ENCODE results near the gene TET1.
"Not testable (repeated sequence)": the region's sequence is repeated elsewhere in the genome, so short reads cannot be mapped to it uniquely, and the experiment has no call there.

TET1 gene

GRCh38 chr10:68597407-68597806 is 37.3 kb downstream of the TET1 start:
- H3K36me3 ChIP-seq (ENCODE audit: control insufficient read depth, insufficient read depth, low read length) = peaks cover 29% of the 10 kb centered on the region
- no peaks in the 10 kb centered on the region for H3K27me3 ChIP-seq (ENCODE audit: control insufficient read depth, insufficient read depth, low read length)
- H3K4me1 ChIP-seq (ENCODE audit: control insufficient read depth, insufficient read depth, low read length) = peaks cover 36% of the 10 kb centered on the region
- H3K4me3 ChIP-seq (ENCODE audit: low read depth, low read length) = no peak overlapping the region
- H3K9me3 ChIP-seq (ENCODE audit: control insufficient read depth, insufficient read depth, low read length) = no peaks in the 10 kb centered on the region
- H3K9ac ChIP-seq (ENCODE audit: low read depth, low read length) = no peak overlapping the region
- H3K27ac ChIP-seq (ENCODE audit: low read depth, low read length) = no peak overlapping the region

DNA sequence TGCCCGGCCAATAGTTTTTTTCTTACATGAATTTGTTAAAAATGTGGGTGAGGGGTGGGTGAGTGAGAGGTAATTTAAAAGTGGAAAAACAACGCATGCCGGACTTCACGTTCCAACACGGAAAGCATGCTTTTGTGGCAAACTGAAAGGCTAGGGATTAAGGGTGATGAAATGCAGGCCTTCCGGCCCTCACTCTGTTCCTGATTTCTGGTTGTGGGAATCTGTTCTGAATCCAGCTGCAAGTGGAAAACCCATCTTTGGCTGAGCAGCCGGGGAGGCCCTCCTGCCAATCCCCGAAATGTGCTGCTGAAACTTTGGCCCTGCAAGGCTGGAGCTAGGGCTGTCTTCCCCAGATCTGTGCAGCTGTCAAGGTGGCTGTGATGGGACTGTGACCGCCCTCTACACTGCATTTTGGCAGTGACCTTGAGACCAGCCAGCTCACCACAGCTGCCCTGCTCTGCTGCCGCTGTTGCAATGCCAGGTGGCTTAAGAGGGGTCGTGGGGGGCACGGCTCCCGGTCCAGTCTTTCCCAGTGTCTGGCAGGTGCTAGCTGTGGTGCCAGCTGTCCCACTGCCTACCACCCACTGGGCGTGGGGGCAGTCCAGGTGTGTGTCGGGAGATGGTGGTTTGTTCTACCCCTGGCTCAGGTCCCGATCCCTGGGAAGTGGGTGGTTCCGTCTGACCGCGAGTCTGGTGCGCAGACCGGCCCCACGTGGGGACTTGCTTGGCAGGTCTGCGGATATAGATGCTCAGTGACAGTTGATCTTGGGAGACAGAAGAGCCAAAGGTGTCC is 39.0 kb downstream of the TET1 start:
- peaks cover 40% of the 10 kb centered on the region for H3K4me1 ChIP-seq (ENCODE audit: control insufficient read depth, insufficient read depth, low read length)
- H3K9me3 ChIP-seq (ENCODE audit: control insufficient read depth, insufficient read depth, low read length) = no peaks in the 10 kb centered on the region
- H3K36me3 ChIP-seq (ENCODE audit: control insufficient read depth, insufficient read depth, low read length) = peaks cover 42% of the 10 kb centered on the region
- H3K27me3 ChIP-seq (ENCODE audit: control insufficient read depth, insufficient read depth, low read length) = no peaks in the 10 kb centered on the region
- H3K4me3 ChIP-seq (ENCODE audit: low read depth, low read length) = peak overlapping the region; percentile 58
- H3K27ac ChIP-seq (ENCODE audit: low read depth, low read length) = peak overlapping the region; percentile 96
- H3K9ac ChIP-seq (ENCODE audit: low read depth, low read length) = peak overlapping the region; percentile 68

- Histone ChIP-seq H3K27ac (ENCODE audit: low read depth, low read length) (peak overlapping the region; percentile 96), H3K9me3 (ENCODE audit: control insufficient read depth, insufficient read depth, low read length) (no peaks in the 10 kb centered on the region), H3K36me3 (ENCODE audit: control insufficient read depth, insufficient read depth, low read length) (peaks cover 45% of the 10 kb centered on the region), H3K4me1 (ENCODE audit: control insufficient read depth, insufficient read depth, low read length) (peaks cover 42% of the 10 kb centered on the region), H3K9ac (ENCODE audit: low read depth, low read length) (peak overlapping the region; percentile 68), H3K27me3 (ENCODE audit: control insufficient read depth, insufficient read depth, low read length) (no peaks in the 10 kb centered on the region), H3K4me3 (ENCODE audit: low read depth, low read length) (peak overlapping the region; percentile 58)
These were observed 39.6 kb downstream of the TET1 start for GRCh38 chr10:68599771-68600040.

DNA sequence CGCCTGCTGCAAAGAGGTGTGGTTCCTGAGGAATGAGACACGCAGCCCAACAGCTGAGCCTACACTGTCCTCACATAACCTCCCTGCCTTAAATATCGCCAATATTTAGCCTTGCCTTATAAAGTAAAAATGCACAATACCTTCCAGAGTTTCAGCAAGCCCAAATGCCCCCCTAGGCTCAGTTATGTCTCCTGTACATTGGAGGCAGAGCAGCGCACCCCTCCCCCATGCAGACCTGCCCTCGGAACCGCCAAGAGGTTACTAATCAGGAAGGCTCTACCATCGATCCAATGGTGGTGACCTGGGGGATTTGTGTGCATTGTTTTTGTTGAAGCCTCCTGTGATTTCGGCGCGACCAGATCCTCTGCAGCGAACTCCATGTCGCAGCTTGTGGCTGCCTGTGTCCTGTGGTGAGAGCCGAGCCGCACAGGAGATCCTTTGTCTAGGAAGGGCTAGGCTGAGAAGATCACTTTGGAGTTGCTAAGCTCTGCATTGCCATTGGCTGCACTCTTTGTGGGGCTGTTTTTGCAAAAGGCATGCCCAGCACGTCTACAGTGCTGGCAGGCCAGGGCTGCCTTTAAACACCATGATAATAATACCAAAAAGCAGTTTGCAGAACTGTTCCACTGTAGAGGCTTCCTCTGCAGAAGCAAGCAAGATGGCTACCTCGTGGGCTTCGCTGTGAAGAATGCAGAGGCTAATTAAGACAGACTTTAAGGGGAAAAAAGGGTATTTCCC is 40.1 kb downstream of the TET1 start:
- peaks cover 45% of the 10 kb centered on the region for H3K36me3 ChIP-seq (ENCODE audit: control insufficient read depth, insufficient read depth, low read length)
- peak overlapping the region; percentile 68 for H3K9ac ChIP-seq (ENCODE audit: low read depth, low read length)
- no peaks in the 10 kb centered on the region for H3K27me3 ChIP-seq (ENCODE audit: control insufficient read depth, insufficient read depth, low read length)
- peak overlapping the region; percentile 58 for H3K4me3 ChIP-seq (ENCODE audit: low read depth, low read length)
- H3K9me3 ChIP-seq (ENCODE audit: control insufficient read depth, insufficient read depth, low read length) = no peaks in the 10 kb centered on the region
- peak overlapping the region; percentile 96 for H3K27ac ChIP-seq (ENCODE audit: low read depth, low read length)
- H3K4me1 ChIP-seq (ENCODE audit: control insufficient read depth, insufficient read depth, low read length) = peaks cover 42% of the 10 kb centered on the region

- Histone ChIP-seq H3K4me3 (ENCODE audit: low read depth, low read length) (0 out of 2 replicates have a peak overlapping the region, but pooled peaks have one; percentile 58), H3K9me3 (ENCODE audit: control insufficient read depth, insufficient read depth, low read length) (no peaks in the 10 kb centered on the region), H3K4me1 (ENCODE audit: control insufficient read depth, insufficient read depth, low read length) (peaks cover 42% of the 10 kb centered on the region), H3K27ac (ENCODE audit: low read depth, low read length) (peak overlapping the region; percentile 96), H3K9ac (ENCODE audit: low read depth, low read length) (no peak overlapping the region), H3K36me3 (ENCODE audit: control insufficient read depth, insufficient read depth, low read length) (peaks cover 40% of the 10 kb centered on the region), H3K27me3 (ENCODE audit: control insufficient read depth, insufficient read depth, low read length) (no peaks in the 10 kb centered on the region)
These were observed 41.5 kb downstream of the TET1 start for GRCh38 chr10:68601501-68602265.

DNA sequence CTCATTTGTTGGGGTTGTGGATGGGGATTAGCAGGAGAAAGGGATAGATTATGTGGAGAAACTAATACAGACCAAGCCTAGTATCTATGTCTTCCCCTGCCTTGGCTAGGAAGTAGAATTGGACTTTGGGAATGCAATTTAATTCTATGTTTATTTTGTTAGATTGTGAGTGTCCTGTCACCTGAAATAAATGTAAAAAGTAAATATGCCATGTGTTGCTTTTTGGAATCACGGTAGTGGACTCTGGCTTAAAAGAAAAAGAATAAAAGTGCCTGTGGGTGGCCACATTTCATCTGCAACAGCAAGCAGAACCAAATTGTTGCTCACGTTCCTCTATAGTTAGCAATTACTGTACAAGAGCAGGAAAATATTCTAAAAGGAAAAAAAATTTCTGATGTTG is 42.3 kb downstream of the TET1 start:
- Histone ChIP-seq H3K9ac (ENCODE audit: low read depth, low read length) (no peak overlapping the region), H3K9me3 (ENCODE audit: control insufficient read depth, insufficient read depth, low read length) (no peaks in the 10 kb centered on the region), H3K27ac (ENCODE audit: low read depth, low read length) (no peak overlapping the region), H3K27me3 (ENCODE audit: control insufficient read depth, insufficient read depth, low read length) (no peaks in the 10 kb centered on the region), H3K4me3 (ENCODE audit: low read depth, low read length) (no peak overlapping the region), H3K4me1 (ENCODE audit: control insufficient read depth, insufficient read depth, low read length) (peaks cover 42% of the 10 kb centered on the region), H3K36me3 (ENCODE audit: control insufficient read depth, insufficient read depth, low read length) (peaks cover 46% of the 10 kb centered on the region)

GRCh38 chr10:68603766-68604165 is 43.6 kb downstream of the TET1 start:
- Histone ChIP-seq H3K4me3 (ENCODE audit: low read depth, low read length) (no peak overlapping the region), H3K9me3 (ENCODE audit: control insufficient read depth, insufficient read depth, low read length) (no peaks in the 10 kb centered on the region), H3K4me1 (ENCODE audit: control insufficient read depth, insufficient read depth, low read length) (peaks cover 40% of the 10 kb centered on the region), H3K9ac (ENCODE audit: low read depth, low read length) (no peak overlapping the region), H3K27me3 (ENCODE audit: control insufficient read depth, insufficient read depth, low read length) (no peaks in the 10 kb centered on the region), H3K27ac (ENCODE audit: low read depth, low read length) (no peak overlapping the region), H3K36me3 (ENCODE audit: control insufficient read depth, insufficient read depth, low read length) (peaks cover 46% of the 10 kb centered on the region)

- no peak overlapping the region for H3K4me3 ChIP-seq (ENCODE audit: low read depth, low read length)
- peaks cover 48% of the 10 kb centered on the region for H3K36me3 ChIP-seq (ENCODE audit: control insufficient read depth, insufficient read depth, low read length)
- no peaks in the 10 kb centered on the region for H3K27me3 ChIP-seq (ENCODE audit: control insufficient read depth, insufficient read depth, low read length)
- H3K9ac ChIP-seq (ENCODE audit: low read depth, low read length) = no peak overlapping the region
- H3K9me3 ChIP-seq (ENCODE audit: control insufficient read depth, insufficient read depth, low read length) = no peaks in the 10 kb centered on the region
- no peak overlapping the region for H3K27ac ChIP-seq (ENCODE audit: low read depth, low read length)
- H3K4me1 ChIP-seq (ENCODE audit: control insufficient read depth, insufficient read depth, low read length) = peaks cover 34% of the 10 kb centered on the region
These were observed 44.3 kb downstream of the TET1 start for GRCh38 chr10:68604441-68604840.

GRCh38 chr10:68606918-68607317 is 46.8 kb downstream of the TET1 start:
- H3K27ac ChIP-seq (ENCODE audit: low read depth, low read length) = no peak overlapping the region
- H3K27me3 ChIP-seq (ENCODE audit: control insufficient read depth, insufficient read depth, low read length) = no peaks in the 10 kb centered on the region
- H3K36me3 ChIP-seq (ENCODE audit: control insufficient read depth, insufficient read depth, low read length) = peaks cover 38% of the 10 kb centered on the region
- H3K9me3 ChIP-seq (ENCODE audit: control insufficient read depth, insufficient read depth, low read length) = no peaks in the 10 kb centered on the region
- no peak overlapping the region for H3K4me3 ChIP-seq (ENCODE audit: low read depth, low read length)
- peaks cover 11% of the 10 kb centered on the region for H3K4me1 ChIP-seq (ENCODE audit: control insufficient read depth, insufficient read depth, low read length)
- no peak overlapping the region for H3K9ac ChIP-seq (ENCODE audit: low read depth, low read length)

DNA sequence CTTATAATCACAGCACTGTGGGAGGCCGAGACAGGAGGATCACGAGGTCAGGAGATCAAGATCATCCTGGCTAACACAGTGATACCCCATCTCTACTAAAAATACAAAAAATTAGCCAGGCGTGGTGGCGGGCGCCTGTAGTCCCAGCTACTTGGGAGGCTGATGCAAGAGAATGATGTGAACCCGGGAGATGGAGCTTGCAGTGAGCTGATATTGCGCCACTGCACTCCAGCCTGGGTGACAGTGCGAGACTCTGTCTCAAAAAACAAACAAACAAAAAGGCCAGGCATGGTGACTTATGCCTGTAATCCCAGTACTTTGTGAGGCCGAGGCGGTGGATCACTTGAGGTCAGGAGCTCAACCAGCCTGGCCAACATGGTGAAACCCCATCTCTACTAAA is 49.9 kb downstream of the TET1 start:
- not testable (repeated sequence) for H3K4me3 ChIP-seq (ENCODE audit: low read depth, low read length); H3K27ac ChIP-seq (ENCODE audit: low read depth, low read length); H3K4me1 ChIP-seq (ENCODE audit: control insufficient read depth, insufficient read depth, low read length); H3K9me3 ChIP-seq (ENCODE audit: control insufficient read depth, insufficient read depth, low read length); H3K9ac ChIP-seq (ENCODE audit: low read depth, low read length); H3K27me3 ChIP-seq (ENCODE audit: control insufficient read depth, insufficient read depth, low read length)
- peaks cover 19% of the 10 kb centered on the region for H3K36me3 ChIP-seq (ENCODE audit: control insufficient read depth, insufficient read depth, low read length)

GRCh38 chr10:68611227-68611626 is 51.1 kb downstream of the TET1 start:
- H3K4me3 ChIP-seq (ENCODE audit: low read depth, low read length) = no peak overlapping the region
- H3K9ac ChIP-seq (ENCODE audit: low read depth, low read length) = no peak overlapping the region
- no peaks in the 10 kb centered on the region for H3K4me1 ChIP-seq (ENCODE audit: control insufficient read depth, insufficient read depth, low read length)
- H3K36me3 ChIP-seq (ENCODE audit: control insufficient read depth, insufficient read depth, low read length) = peaks cover 24% of the 10 kb centered on the region
- H3K27ac ChIP-seq (ENCODE audit: low read depth, low read length) = no peak overlapping the region
- H3K9me3 ChIP-seq (ENCODE audit: control insufficient read depth, insufficient read depth, low read length) = no peaks in the 10 kb centered on the region
- H3K27me3 ChIP-seq (ENCODE audit: control insufficient read depth, insufficient read depth, low read length) = no peaks in the 10 kb centered on the region
